Esophagus squamous epithelium (tissue), 4 donors: ENCODE measurements around the gene NLRC5.

ENCODE experiments used
- CTCF ChIP-seq, 6 experiments: fragments of 450-650 bp in 4 of 6; fragments of 200-600 bp in 2 of 6; sonication (generic) in 2 of 6; IDR thresholded peaks; one replicate each; pipeline ENCODE4 v1.5.1; 2016 to 2019; ENCODE audit warnings: antibody characterized with exemption in 6 of 6, mild to moderate bottlenecking in 4 of 6, moderate library complexity in 4 of 6
- POLR2A ChIP-seq, 4 donors: fragments of 450-650 bp; IDR thresholded peaks; one replicate each; pipeline ENCODE4 v1.6.1; 2017; ENCODE audit warnings: antibody characterized with exemption in 4 of 4, mild to moderate bottlenecking in 4 of 4, moderate library complexity in 3 of 4

- TF ChIP-seq CTCF (IDR thresholded peaks at IDR 0.05), result no peak
- TF ChIP-seq POLR2A (IDR thresholded peaks at IDR 0.05), result no peak
Observed at GRCh38 chr16:57053206-57053605, 63.8 kb downstream of the NLRC5 start.
